Activated CD8-positive, alpha-beta memory T cell treated with anti-CD3 and anti-CD28 coated beads for 36 hours (primary cell): ENCODE results near the gene CNTLN. TPM values are rescaled to one million over a fixed set of nuclear protein-coding genes. Genes with fewer than 3 reads are reported as not detected.
"Not testable (repeated sequence)": the region's sequence is repeated elsewhere in the genome, so short reads cannot be mapped to it uniquely, and the experiment has no call there.

Source experiments
- CTCF ChIA-PET: fragments of 350-600 bp; sonication (Branson Sonifier 250); formaldehyde crosslinking; loops from one replicate; lab custom pipeline; 2021; ENCODE audit warnings: antibody characterized with exemption; lab: Charles Lee
- POLR2A ChIA-PET: fragments of 350-600 bp; sonication (Branson Sonifier 250); formaldehyde crosslinking; loops from one replicate; lab custom pipeline; 2021; ENCODE audit warnings: antibody characterized with exemption; lab: Charles Lee
- total RNA-seq, 2 experiments: library from RNA; stranded (reverse); gene quantifications; one replicate each; pipeline ENCODE4 v1.2.3, GENCODE V29; 2021

The CNTLN gene
- total RNA-seq, 2 experiments from 2014 or later, result 0.23 to 0.32 TPM

GRCh38 chr9:17476401-17476800, 341.6 kb downstream of the CNTLN start:
- POLR2A ChIA-PET, result no interaction called here

DNA sequence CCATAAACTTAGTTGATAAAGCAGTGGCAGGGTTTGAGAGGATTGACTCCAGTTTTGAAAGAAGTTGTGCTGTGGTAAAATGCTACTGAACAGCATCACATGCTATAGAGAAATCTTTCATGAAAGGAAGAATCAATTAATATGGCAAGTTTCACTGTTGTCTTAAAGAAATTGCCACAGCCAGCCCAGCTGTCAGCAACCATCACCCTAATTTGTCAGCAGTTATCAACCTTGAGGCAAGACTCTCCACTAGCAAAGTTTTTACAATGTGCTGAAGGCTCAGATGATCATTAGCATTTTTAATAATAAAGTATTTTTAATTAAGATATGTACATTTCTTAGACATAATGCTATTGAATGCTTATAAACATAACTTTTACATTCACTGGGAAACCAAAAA, 343.0 kb downstream of the CNTLN start:
- ChIA-PET CTCF (no interaction called here), POLR2A (no interaction called here)

More at GRCh38 chr9:17476401-17476800, 341.6 kb downstream of the CNTLN start:
- CTCF ChIA-PET, result no interaction called here

DNA sequence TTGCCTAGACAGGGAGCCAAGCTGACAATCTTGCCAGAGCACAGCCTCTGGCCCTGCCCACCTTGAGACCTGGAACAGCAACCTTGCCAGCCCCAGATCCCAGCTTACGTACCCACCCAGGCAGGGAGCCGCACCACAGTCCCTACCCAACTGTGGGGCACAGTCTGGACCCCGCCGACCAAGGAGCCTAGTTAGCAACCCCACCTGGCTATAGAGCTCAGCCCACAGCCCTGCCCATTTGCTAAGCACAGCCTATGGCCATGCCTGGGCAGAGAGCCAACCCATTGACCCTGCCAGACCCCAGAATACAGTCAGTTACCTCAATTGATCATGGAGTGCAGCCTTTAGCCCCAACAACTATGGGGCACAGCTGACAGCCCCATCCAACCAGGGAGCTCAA, 346.1 kb downstream of the CNTLN start:
- POLR2A ChIA-PET, result no interaction called here

DNA sequence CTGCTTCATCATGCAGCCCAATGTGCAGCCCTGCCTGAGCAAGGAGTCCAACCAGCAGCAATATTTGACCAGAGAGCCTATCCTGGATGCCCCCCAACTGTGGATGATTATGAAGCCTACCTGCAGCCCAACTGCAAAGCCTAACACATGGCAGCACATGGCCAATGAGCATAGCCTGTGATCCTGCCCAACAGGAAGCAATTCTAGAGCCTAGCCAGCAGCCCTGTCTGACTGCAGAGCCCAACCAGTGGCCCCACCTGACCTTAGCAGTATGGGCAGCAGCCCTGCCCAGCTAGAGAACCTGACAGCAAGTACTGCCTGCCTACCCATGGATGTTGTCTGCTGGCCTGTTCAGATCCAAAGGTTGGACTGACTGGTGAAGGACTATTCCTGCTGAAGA, 346.7 kb downstream of the CNTLN start:
- ChIA-PET POLR2A (no interaction called here), CTCF (no interaction called here)

More for the DNA sequence above, 346.1 kb downstream of the CNTLN start:
- CTCF ChIA-PET, result no interaction called here

GRCh38 chr9:17484906-17485305, 350.1 kb downstream of the CNTLN start:
- ChIA-PET POLR2A (no interaction called here), CTCF (no interaction called here)

GRCh38 chr9:17486396-17486795, 351.6 kb downstream of the CNTLN start:
- POLR2A ChIA-PET, result no interaction called here
- CTCF ChIA-PET, result no interaction called here

DNA sequence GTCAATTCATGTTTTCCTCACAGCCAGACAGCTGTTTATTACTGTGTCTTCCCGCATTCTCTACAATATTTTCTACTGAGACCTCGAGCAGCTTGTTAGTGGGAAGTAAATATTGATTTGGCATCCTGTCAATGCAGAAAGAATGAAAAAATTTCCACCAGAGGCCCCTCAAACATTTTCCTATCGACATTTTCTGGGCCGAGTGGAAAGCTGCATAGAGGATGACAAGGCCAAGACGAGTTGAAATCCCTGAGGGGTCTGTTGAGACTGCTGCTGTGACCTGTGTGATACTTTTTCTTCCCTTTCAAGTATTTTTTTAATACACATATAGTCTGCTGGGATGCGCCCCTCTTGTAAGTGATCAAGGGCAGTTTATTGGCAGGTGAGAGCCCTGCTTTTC, 352.6 kb downstream of the CNTLN start:
- CTCF ChIA-PET, result no interaction called here
- POLR2A ChIA-PET, result no interaction called here

DNA sequence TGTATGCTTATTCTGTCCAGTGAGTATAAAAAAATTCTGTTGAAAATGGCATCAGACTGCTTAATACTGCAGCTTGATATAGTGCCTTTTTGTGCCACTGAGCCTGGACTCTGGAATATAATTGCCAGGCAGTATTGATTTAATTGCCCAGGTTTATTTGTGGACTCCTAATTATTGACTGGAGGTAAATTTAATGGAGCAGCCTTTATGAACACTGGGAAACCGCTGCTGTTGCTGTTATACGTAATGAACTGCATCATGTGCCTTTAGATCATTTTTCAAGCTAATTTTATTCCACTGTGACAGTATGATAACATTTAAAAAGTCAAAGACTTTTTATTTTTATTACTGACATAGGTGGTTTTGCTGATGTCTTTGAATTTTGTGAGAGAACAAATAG, 353.8 kb downstream of the CNTLN start:
- ChIA-PET POLR2A (no interaction called here), CTCF (no interaction called here)

DNA sequence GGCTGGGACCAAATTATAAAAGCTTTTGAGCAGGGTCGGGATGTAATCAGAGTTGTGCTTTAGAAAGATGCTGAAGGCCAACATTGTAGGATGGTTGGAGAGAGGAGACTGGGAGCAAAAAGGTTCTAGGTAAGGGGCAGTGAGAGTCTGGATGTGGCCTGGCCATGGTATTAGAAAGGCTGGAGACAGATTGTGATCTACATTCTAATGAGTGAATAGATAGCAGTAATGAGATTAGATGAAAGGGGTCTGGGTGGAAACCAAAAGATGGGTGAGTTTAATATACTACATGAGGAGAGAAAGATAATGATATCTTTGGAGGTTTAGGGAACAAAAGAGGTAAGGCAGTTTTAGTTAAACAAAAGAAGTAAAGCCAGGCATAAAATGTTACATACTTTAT, 355.3 kb downstream of the CNTLN start:
- POLR2A ChIA-PET, result no interaction called here
- CTCF ChIA-PET, result no interaction called here

DNA sequence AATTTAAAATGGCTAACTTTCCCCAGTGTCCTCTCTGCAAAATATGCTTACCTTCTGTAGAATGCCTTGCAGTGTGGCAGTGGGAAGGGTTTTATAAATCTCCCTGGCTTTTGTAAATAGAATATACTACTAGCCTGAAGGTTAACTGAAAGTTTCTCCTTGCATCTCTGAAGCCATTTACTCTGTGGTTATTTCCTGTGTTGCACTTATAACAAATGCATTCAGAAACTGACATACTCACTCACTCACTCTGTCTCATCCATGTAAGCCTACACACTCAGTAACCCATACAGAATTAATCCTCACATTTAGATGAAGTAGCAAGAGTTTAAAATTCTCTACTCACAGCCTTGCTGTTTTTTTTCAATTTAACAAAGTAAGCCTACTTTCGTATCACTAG, 356.9 kb downstream of the CNTLN start:
- POLR2A ChIA-PET, result no interaction called here
- CTCF ChIA-PET, result no interaction called here

GRCh38 chr9:17503196-17503595, 368.4 kb downstream of the CNTLN start:
- CTCF ChIA-PET, result no interaction called here
- POLR2A ChIA-PET, result no interaction called here

DNA sequence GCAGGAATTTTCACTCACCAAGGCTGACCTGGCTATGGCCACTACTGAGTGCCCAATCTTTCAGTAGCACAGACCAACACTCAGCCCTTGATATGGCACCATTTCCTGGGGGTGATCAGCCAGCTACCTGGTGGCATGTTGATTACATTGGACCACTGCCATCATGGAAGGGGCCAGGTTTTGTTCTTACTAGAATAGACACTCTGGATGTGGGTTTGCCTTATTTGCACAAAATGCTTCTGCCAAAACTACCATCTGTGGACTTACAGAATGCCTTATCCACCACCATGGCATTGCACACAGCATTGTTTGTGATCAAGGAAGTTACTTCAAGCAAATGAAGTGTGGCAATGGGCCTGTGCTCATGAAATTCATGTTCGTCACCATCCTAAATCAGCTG, 374.3 kb downstream of the CNTLN start:
- POLR2A ChIA-PET, result no interaction called here
- CTCF ChIA-PET, result no interaction called here

DNA sequence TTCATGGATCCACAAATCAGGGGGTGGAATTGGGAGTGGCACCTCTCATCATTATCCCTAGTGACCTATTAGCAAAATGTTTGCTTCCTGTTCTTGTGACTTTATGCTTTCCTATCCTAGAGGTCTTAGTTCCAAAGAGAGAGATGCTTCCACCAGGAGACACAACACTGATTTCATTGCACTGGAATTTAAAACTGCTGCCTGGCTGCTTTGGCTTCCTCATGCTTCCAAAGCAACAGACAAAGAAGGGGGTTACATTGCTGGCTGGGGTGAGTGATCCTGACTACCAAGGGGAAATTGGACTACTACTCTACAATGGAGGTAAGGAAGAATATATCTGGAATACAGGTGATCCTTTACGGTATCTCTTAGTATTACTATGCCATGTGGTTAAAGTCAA, 374.9 kb downstream of the CNTLN start:
- POLR2A ChIA-PET, result no interaction called here
- CTCF ChIA-PET, result no interaction called here

GRCh38 chr9:17519761-17520160, 384.9 kb downstream of the CNTLN start:
- POLR2A ChIA-PET, result no interaction called here
- CTCF ChIA-PET, result no interaction called here

- CTCF ChIA-PET, result no interaction called here
- POLR2A ChIA-PET, result no interaction called here
Measured at GRCh38 chr9:17520268-17521064, 385.6 kb downstream of the CNTLN start.

- ChIA-PET CTCF (no interaction called here), POLR2A (no interaction called here)
Measured at GRCh38 chr9:17521100-17521855, 386.4 kb downstream of the CNTLN start.

DNA sequence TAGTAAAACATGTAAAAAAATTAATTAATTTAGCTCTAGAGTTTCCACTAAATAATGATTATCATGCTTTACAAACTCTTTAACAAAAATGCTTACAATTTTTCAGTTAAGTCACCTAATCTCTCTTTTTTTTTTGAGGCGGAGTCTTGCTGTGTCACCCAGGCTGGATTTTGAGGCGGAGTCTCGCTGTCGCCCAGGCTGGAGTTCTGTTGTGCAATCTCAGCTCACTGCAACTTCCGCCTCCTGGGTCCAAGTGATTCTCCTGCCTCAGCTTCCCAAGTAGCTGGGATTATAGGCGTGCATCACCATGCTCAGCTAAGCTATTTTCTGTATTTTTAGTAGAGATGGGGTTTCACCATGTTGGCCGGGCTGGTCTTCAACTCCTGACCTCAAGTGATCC, 391.9 kb downstream of the CNTLN start:
- POLR2A ChIA-PET, result interaction anchor here (0.6 kb wide), 1 partner anchor 33 kb away, joined by 3 read pairs; no protein-coding TSS in a partner anchor
- CTCF ChIA-PET, result not testable (repeated sequence)

DNA sequence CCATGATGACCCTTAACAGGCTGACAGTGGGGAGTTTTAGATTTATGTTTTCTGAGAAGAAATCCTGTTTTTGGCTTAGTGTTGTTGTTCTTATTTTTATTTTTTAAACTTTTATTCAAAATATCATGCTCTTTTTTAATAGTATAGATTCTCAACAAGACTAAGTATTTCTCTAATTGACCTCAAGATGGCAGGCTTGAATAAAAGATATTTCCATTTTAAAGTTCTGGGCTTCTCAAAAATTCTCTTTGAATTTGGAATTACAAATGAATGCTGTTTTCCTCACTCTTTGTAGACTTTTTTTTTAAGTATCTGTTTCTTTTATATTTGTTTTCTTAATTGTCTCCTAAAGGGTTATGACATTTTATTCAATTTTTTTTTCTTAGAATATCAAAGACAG, 394.0 kb downstream of the CNTLN start:
- POLR2A ChIA-PET, result no interaction called here
- CTCF ChIA-PET, result no interaction called here

GRCh38 chr9:17531642-17532254, 396.9 kb downstream of the CNTLN start:
- ChIA-PET CTCF (interaction anchor here (0.6 kb wide), 1 partner anchor 162 kb away, joined by 3 read pairs; no protein-coding TSS in a partner anchor), POLR2A (no interaction called here)

- CTCF ChIA-PET, result interaction anchor here (0.6 kb wide), 1 partner anchor 163 kb away, joined by 3 read pairs; no protein-coding TSS in a partner anchor
- POLR2A ChIA-PET, result no interaction called here
Measured at GRCh38 chr9:17532461-17532860, 397.6 kb downstream of the CNTLN start.
